Tibial artery (tissue), 4 donors: Measurements from ENCODE around the gene LRIG2.

Experiments used
- DNase-seq, 2 donors: peaks; one replicate each; pipeline ENCODE4 v3.0.0-alpha.2; 2019
- H3K27ac ChIP-seq, 2 donors: fragments of 200-600 bp; sonication (generic) in 1 of 2; 1 replicate in 1 of 2; 2 replicates in 1 of 2; pipeline ENCODE4 v1.5.1; 2018 to 2019; ENCODE audit warnings: mild to moderate bottlenecking in 1 of 2
- H3K27me3 ChIP-seq, 2 donors: fragments of 200-600 bp; sonication (generic) in 1 of 2; one replicate each; pipeline versions ENCODE4 v1.5.1 to v1.6.0; 2016 to 2019
- H3K36me3 ChIP-seq, 3 donors: fragments of 200-600 bp; sonication (generic) in 2 of 3; one replicate each; pipeline ENCODE4 v1.5.1; 2016 to 2019; ENCODE audit warnings: mild to moderate bottlenecking in 2 of 3
- H3K4me1 ChIP-seq, 4 donors: fragments of 200-600 bp; sonication (generic) in 2 of 4; 1 replicate in 3 of 4; 2 replicates in 1 of 4; pipeline ENCODE4 v1.5.1; 2016 to 2019
- H3K4me3 ChIP-seq, 2 donors: fragments of 200-600 bp; sonication (generic) in 1 of 2; 1 replicate in 1 of 2; 2 replicates in 1 of 2; pipeline ENCODE4 v1.5.1; 2018 to 2019; ENCODE audit warnings: mild to moderate bottlenecking in 2 of 2
- H3K9me3 ChIP-seq, 3 donors: fragments of 200-600 bp; sonication (generic) in 1 of 3; one replicate each; pipeline ENCODE4 v1.5.1; 2016 to 2019
- intact Hi-C: fragments of 100-400 bp; cut with DNase I; formaldehyde crosslinking; loops from one replicate; pipeline ENCODE4 v1.15.0; 2023; ENCODE audit warnings: low total_unique reads
- TF ChIP-seq, protein P1 (sequence below), 2 experiments: fragments of 200-600 bp in 1 of 2; fragments of 450-650 bp in 1 of 2; IDR thresholded peaks; one replicate each; pipeline ENCODE4 v1.5.1; 2017 to 2019; ENCODE audit warnings: antibody characterized with exemption in 2 of 2, mild to moderate bottlenecking in 1 of 2, moderate library complexity in 1 of 2

Gene LRIG2

DNA sequence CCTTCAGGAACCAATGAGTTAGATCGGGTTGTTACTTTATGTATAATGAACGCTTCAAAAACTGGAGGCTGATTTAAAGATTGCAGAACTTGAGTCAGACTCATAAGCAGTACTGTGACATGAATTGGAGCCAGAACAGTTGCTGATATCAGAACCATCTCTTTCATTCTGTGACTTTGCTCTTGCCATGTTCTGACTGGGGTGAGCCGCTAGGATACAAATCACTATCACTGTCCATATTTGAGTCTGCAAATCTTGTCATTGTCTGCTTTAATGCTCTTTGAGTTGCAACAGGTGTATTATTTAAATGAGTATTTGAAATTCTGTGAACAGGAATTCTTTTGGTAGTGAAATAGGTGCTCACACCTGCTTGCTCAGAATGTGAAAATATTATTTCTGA, 52.5 kb downstream of the LRIG2 start:
- Histone ChIP-seq H3K9me3 (no peaks in the 10 kb centered on the region), H3K4me3 (no peak overlapping the region), H3K27ac (no peak overlapping the region), H3K27me3 (no peaks in the 10 kb centered on the region), H3K4me1 (peaks cover 0 to 3% (median 0%) of the 10 kb centered on the region in 4 donors), H3K36me3 (peaks cover 60 to 62% (median 61%) of the 10 kb centered on the region in 3 donors)
- intact Hi-C loops: no loop called here
- TF ChIP-seq, protein P1, sequence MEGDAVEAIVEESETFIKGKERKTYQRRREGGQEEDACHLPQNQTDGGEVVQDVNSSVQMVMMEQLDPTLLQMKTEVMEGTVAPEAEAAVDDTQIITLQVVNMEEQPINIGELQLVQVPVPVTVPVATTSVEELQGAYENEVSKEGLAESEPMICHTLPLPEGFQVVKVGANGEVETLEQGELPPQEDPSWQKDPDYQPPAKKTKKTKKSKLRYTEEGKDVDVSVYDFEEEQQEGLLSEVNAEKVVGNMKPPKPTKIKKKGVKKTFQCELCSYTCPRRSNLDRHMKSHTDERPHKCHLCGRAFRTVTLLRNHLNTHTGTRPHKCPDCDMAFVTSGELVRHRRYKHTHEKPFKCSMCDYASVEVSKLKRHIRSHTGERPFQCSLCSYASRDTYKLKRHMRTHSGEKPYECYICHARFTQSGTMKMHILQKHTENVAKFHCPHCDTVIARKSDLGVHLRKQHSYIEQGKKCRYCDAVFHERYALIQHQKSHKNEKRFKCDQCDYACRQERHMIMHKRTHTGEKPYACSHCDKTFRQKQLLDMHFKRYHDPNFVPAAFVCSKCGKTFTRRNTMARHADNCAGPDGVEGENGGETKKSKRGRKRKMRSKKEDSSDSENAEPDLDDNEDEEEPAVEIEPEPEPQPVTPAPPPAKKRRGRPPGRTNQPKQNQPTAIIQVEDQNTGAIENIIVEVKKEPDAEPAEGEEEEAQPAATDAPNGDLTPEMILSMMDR (IDR thresholded peaks at IDR 0.05): no peak
- no peak for DNase-seq

DNA sequence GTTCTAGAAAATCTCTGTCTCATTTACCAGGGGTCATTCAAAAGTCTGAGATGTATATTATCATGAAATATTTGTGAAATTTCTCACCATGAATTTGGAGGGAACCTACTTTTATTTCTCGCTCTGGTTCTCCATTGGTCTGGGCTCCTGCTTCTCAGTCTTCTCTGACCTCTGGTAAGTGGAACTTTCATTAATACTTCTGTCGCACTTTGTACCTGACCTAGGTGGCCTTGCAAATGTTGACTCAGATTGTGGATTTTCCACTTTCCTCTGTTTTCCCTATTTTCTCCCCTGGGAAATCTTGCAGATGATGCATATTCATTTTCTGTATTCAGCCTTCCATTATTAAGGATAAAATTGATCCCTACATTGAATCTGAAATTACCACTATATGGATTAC, 53.2 kb downstream of the LRIG2 start:
- no peak overlapping the region for H3K4me3 ChIP-seq
- peaks cover 53 to 55% (median 54%) of the 10 kb centered on the region in 3 donors for H3K36me3 ChIP-seq
- H3K9me3 ChIP-seq: no peaks in the 10 kb centered on the region
- no peaks in the 10 kb centered on the region for H3K27me3 ChIP-seq
- TF ChIP-seq, protein P1 (IDR thresholded peaks at IDR 0.05): no peak
- peaks cover 0 to 3% (median 0%) of the 10 kb centered on the region in 4 donors for H3K4me1 ChIP-seq
- intact Hi-C loops: no loop called here
- DNase-seq: no peak
- H3K27ac ChIP-seq: no peak overlapping the region

DNA sequence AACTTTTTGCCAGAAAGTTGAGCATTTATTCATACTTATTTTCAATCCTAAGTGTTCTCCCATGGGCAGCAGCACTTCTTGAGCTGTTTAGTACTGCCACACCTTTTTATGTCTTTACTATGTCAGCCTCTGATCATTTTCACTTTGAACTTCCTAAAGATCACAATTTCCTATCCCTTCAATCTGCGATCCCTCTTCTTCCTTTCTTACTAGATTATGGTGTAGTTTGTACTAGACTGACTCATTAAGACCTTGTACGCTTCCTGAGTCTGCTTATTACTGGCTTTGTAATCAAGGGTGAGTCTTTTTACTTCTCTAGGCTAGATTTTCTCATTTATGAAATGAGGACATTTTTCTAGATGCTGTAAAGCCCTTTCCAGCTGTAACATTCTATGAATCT, 55.1 kb downstream of the LRIG2 start:
- no peak for DNase-seq
- intact Hi-C loops: no loop called here
- TF ChIP-seq, protein P1 (IDR thresholded peaks at IDR 0.05): no peak
- Histone ChIP-seq H3K9me3 (no peaks in the 10 kb centered on the region), H3K36me3 (peaks cover 37 to 43% (median 39%) of the 10 kb centered on the region in 3 donors), H3K27me3 (no peaks in the 10 kb centered on the region), H3K27ac (no peak overlapping the region), H3K4me1 (peaks cover 0 to 3% (median 0%) of the 10 kb centered on the region in 4 donors), H3K4me3 (no peak overlapping the region)

DNA sequence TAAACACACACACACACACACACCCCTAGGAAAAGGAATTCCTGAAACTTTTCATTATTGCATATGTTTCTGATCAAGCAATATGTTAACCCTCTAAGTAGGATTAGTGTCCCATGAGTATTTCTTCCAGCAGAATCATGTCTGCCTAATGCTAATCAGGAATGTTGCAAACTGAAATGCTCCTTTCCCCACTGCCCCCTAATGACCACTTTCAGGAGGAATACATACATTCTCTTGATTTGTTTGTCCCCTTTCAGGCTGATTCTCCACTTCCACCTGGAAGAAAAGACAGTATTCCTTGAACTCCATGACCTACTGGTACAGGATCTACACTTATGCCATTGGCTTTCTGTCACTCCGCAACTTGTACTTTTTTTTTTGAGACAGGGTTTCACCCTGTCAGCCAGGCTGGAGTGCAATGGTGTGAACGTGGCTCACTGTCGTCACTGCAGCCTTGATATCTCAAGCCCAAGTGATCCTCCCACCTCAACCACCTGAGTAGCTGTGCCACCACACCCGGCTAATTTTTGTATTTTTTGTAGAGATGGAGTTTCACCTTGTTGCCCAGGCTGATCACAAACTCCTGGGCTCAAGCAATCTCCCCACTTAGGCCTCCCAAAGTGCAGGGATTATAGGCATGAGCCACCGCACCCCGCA, 56.7 kb downstream of the LRIG2 start:
- intact Hi-C loops: no loop called here

DNA sequence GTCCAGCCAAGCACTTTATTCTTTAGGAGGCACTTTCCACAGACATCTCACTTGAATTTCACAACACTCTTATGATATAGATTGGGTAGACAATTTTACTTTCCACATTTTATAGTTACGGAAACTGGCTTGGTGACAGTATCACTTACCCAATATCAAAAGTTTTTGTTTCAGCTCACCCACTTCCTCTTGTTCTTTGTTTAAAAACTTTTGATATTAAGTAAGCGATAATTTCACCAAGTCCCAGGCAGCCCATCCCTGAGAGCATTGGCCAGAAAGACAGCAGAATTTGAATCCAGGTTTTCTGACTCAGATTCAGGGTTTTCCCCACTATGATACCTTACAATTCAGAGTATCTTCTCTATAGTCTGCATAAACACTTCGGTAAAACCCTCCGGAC, 60.0 kb downstream of the LRIG2 start:
- no peaks in the 10 kb centered on the region for H3K27me3 ChIP-seq
- peaks cover 5 to 14% (median 6%) of the 10 kb centered on the region in 3 donors for H3K36me3 ChIP-seq
- no peak overlapping the region for H3K4me3 ChIP-seq
- H3K27ac ChIP-seq: no peak overlapping the region
- TF ChIP-seq, protein P1 (IDR thresholded peaks at IDR 0.05): no peak
- H3K4me1 ChIP-seq: no peaks in the 10 kb centered on the region
- DNase-seq: no peak
- H3K9me3 ChIP-seq: no peaks in the 10 kb centered on the region
- intact Hi-C loops: no loop called here

More for the DNA sequence above, 56.7 kb downstream of the LRIG2 start:
- TF ChIP-seq, protein P1 (IDR thresholded peaks at IDR 0.05): no peak
- no peak overlapping the region for H3K27ac ChIP-seq
- no peak for DNase-seq
- no peaks in the 10 kb centered on the region for H3K9me3 ChIP-seq
- H3K4me1 ChIP-seq: no peaks in the 10 kb centered on the region
- peaks cover 27 to 29% (median 28%) of the 10 kb centered on the region in 3 donors for H3K36me3 ChIP-seq
- H3K27me3 ChIP-seq: no peaks in the 10 kb centered on the region
- no peak overlapping the region for H3K4me3 ChIP-seq
